WTC11 (cell line): Measurements from ENCODE around the gene IFNA6. TPM values are rescaled to one million over a fixed set of nuclear protein-coding genes. Genes with fewer than 3 reads are reported as not detected.

ENCODE experiments used
- ATAC-seq: fragments of 200-7000 bp; cut with Tn5 transposase; 2 replicates; pipeline ENCODE4 v1.10.0; 2021; ENCODE audit warnings: mild to moderate bottlenecking, moderate library complexity
- CTCF ChIA-PET: fragments of 300-600 bp; sonication (Branson Sonifier 250); formaldehyde crosslinking; loops from one replicate; lab custom pipeline; 2021; ENCODE audit warnings: antibody characterized with exemption; lab: Charles Lee
- POLR2A ChIA-PET: fragments of 350-600 bp; sonication (Branson Sonifier 250); formaldehyde crosslinking; loops from one replicate; lab custom pipeline; 2021; ENCODE audit warnings: antibody characterized with exemption; lab: Charles Lee
- DNase-seq: peaks from one replicate; pipeline ENCODE4 v3.0.0; 2021; ENCODE audit warnings: low spot score
- H3K27ac Mint-ChIP-seq: 2 replicates; pipeline ENCODE4 v1.8.0; 2021; ENCODE audit warnings: mixed read lengths
- H3K27me3 Mint-ChIP-seq: 2 replicates; pipeline ENCODE4 v1.8.0; 2021; ENCODE audit warnings: low read depth, mild to moderate bottlenecking, moderate library complexity, mixed read lengths
- H3K36me3 Mint-ChIP-seq: 2 replicates; pipeline ENCODE4 v1.8.0; 2021; ENCODE audit warnings: mixed read lengths
- H3K4me1 Mint-ChIP-seq: 2 replicates; pipeline ENCODE4 v1.8.0; 2022; ENCODE audit warnings: mixed read lengths
- H3K4me3 Mint-ChIP-seq: 2 replicates; pipeline ENCODE4 v1.8.0; 2021; ENCODE audit warnings: mild to moderate bottlenecking, moderate library complexity, mixed read lengths
- H3K9me3 Mint-ChIP-seq: 2 replicates; pipeline ENCODE4 v1.8.0; 2021; ENCODE audit warnings: mixed read lengths
- ATF1 ChIP-seq: sonication (generic); formaldehyde crosslinking; IDR thresholded peaks from 2 replicates; pipeline ENCODE4 v1.8.1; 2023; ENCODE audit warnings: mild to moderate bottlenecking, moderate library complexity, missing genetic modification reagents
- ELF4 ChIP-seq: sonication (generic); formaldehyde crosslinking; IDR thresholded peaks from 2 replicates; pipeline ENCODE4 v1.8.1; 2022; ENCODE audit warnings: low read depth, mild to moderate bottlenecking, moderate library complexity, missing genetic modification reagents
- FOXK1 ChIP-seq: sonication (generic); formaldehyde crosslinking; IDR thresholded peaks from 2 replicates; pipeline ENCODE4 v1.8.0; 2022; ENCODE audit warnings: mild to moderate bottlenecking, moderate library complexity, missing genetic modification reagents
- JUN ChIP-seq: sonication (generic); formaldehyde crosslinking; IDR thresholded peaks from 2 replicates; pipeline ENCODE4 v1.8.0; 2023; ENCODE audit warnings: mild to moderate bottlenecking, missing genetic modification reagents
- OVOL2 ChIP-seq: fragments of 250-450 bp; sonication (Bioruptor Pico); IDR thresholded peaks from 2 replicates; pipeline ENCODE4 v1.9.0; 2021; ENCODE audit warnings: mild to moderate bottlenecking, borderline replicate concordance
- ZNF138 ChIP-seq: sonication (generic); formaldehyde crosslinking; conservative IDR thresholded peaks from 2 replicates; pipeline ENCODE4 v1.8.1; 2022; ENCODE audit warnings: mild to moderate bottlenecking, moderate library complexity, missing genetic modification reagents
- ZNF317 ChIP-seq: sonication (generic); formaldehyde crosslinking; IDR thresholded peaks from 2 replicates; pipeline ENCODE4 v1.8.1; 2023; ENCODE audit warnings: low read depth, mild to moderate bottlenecking, moderate library complexity, missing genetic modification reagents, borderline replicate concordance
- ZNF423 ChIP-seq: fragments of 250-450 bp; sonication (Bioruptor Pico); IDR thresholded peaks from 2 replicates; pipeline ENCODE4 v2.1.2; 2022; ENCODE audit warnings: mild to moderate bottlenecking, moderate library complexity
- total RNA-seq: library from RNA; stranded (reverse); gene quantifications from 3 replicates; pipeline ENCODE4 v1.2.3, GENCODE V29; 2021
- TF ChIP-seq, protein P1 (sequence below): sonication (generic); formaldehyde crosslinking; IDR thresholded peaks from 2 replicates; pipeline ENCODE4 v1.8.1; 2022; ENCODE audit warnings: low read depth, mild to moderate bottlenecking, moderate library complexity, missing genetic modification reagents, borderline replicate concordance
- TF ChIP-seq, protein P2 (sequence below): fragments of 200-600 bp; IDR thresholded peaks from 2 replicates; pipeline ENCODE4 v1.8.0; 2022; ENCODE audit warnings: antibody characterized with exemption
- TF ChIP-seq, protein P3 (sequence below): sonication (generic); formaldehyde crosslinking; IDR thresholded peaks from 2 replicates; pipeline ENCODE4 v1.8.0; 2022; ENCODE audit warnings: mild to moderate bottlenecking, missing genetic modification reagents
- TF ChIP-seq, protein P4 (sequence below): sonication (generic); formaldehyde crosslinking; IDR thresholded peaks from 2 replicates; pipeline ENCODE4 v1.8.0; 2022; ENCODE audit warnings: mild to moderate bottlenecking, missing genetic modification reagents
- TF ChIP-seq, protein P5 (sequence below): sonication (generic); formaldehyde crosslinking; conservative IDR thresholded peaks from 2 replicates; pipeline ENCODE4 v1.8.1; 2023; ENCODE audit warnings: mild to moderate bottlenecking, low read depth, missing genetic modification reagents, moderate library complexity
- TF ChIP-seq, protein P6 (sequence below): fragments of 250-450 bp; sonication (Bioruptor Pico); IDR thresholded peaks from 2 replicates; pipeline ENCODE4 v1.9.0; 2021; ENCODE audit warnings: mild to moderate bottlenecking
- TF ChIP-seq, protein P7 (sequence below): fragments of 250-450 bp; sonication (Bioruptor Pico); IDR thresholded peaks from 2 replicates; pipeline ENCODE4 v1.9.0; 2021; ENCODE audit warnings: mild to moderate bottlenecking, borderline replicate concordance

IFNA6 gene
- total RNA-seq, 1 experiment from 2014 or later, result not detected

DNA sequence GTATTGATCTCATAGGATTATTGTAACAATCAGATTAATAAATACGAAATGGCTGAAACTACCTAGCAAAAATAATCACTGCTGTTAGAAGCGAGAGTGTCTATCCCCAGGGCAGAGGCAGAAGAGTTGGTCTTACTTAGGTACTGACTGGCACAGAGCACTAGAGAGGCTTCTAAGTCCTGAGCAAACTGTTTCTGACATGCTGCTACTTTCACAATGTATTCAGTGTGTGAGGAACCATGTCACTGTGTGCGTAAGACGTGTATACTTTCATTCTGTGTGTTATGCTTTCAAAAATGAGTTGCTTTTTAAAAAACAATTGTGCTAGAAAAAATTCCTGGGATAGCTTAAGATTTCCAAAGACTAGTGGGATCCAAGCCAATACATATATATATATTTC, 10.0 kb downstream of the IFNA6 start (continued):
- TF ChIP-seq, protein P1, sequence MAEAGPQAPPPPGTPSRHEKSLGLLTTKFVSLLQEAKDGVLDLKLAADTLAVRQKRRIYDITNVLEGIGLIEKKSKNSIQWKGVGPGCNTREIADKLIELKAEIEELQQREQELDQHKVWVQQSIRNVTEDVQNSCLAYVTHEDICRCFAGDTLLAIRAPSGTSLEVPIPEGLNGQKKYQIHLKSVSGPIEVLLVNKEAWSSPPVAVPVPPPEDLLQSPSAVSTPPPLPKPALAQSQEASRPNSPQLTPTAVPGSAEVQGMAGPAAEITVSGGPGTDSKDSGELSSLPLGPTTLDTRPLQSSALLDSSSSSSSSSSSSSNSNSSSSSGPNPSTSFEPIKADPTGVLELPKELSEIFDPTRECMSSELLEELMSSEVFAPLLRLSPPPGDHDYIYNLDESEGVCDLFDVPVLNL, result no peak

DNA sequence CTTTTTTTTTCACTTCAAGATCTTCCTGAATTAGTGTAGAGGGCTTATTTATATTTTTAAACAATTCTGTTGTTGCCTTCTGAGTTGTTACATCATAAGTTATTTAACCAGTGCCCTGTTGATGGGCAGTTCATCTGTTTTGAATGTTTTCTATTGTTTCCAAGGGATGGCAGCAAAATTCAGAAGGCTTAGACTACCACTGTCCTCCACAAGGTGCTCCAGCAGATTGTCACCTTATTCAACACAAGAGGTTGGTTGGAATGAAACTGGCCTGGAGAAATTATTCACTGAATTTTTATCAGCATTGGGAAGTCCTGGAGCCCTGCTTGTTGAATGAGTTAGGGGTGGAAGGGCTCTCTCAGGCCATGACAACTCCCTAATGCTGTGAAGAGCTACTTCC, 14.2 kb downstream of the IFNA6 start:
- Mint-ChIP-seq H3K27me3 (peaks cover 22% of the 10 kb centered on the region), H3K4me1 (peaks cover 35% of the 10 kb centered on the region), H3K27ac (no peak overlapping the region), H3K9me3 (no peaks in the 10 kb centered on the region), H3K4me3 (peak overlapping the region; percentile 93; the same call in 1 of the 2 replicates), H3K36me3 (peaks cover 16% of the 10 kb centered on the region)
- no peak for TF ChIP-seq ZNF138
- TF ChIP-seq ZNF423 (CRISPR knock-in tag), result no peak
- TF ChIP-seq ELF4 (CRISPR knock-in tag), result no peak
- TF ChIP-seq OVOL2, result no peak
- TF ChIP-seq, protein P2, sequence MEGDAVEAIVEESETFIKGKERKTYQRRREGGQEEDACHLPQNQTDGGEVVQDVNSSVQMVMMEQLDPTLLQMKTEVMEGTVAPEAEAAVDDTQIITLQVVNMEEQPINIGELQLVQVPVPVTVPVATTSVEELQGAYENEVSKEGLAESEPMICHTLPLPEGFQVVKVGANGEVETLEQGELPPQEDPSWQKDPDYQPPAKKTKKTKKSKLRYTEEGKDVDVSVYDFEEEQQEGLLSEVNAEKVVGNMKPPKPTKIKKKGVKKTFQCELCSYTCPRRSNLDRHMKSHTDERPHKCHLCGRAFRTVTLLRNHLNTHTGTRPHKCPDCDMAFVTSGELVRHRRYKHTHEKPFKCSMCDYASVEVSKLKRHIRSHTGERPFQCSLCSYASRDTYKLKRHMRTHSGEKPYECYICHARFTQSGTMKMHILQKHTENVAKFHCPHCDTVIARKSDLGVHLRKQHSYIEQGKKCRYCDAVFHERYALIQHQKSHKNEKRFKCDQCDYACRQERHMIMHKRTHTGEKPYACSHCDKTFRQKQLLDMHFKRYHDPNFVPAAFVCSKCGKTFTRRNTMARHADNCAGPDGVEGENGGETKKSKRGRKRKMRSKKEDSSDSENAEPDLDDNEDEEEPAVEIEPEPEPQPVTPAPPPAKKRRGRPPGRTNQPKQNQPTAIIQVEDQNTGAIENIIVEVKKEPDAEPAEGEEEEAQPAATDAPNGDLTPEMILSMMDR, result no peak
- CTCF ChIA-PET, result interaction anchor here (1.1 to 1.4 kb wide), 3 partner anchors 10 to 98 kb away, joined by 3 read pairs; no protein-coding TSS in a partner anchor
- ATAC-seq (no peak), DNase-seq (no peak)
- POLR2A ChIA-PET, result no interaction called here

DNA sequence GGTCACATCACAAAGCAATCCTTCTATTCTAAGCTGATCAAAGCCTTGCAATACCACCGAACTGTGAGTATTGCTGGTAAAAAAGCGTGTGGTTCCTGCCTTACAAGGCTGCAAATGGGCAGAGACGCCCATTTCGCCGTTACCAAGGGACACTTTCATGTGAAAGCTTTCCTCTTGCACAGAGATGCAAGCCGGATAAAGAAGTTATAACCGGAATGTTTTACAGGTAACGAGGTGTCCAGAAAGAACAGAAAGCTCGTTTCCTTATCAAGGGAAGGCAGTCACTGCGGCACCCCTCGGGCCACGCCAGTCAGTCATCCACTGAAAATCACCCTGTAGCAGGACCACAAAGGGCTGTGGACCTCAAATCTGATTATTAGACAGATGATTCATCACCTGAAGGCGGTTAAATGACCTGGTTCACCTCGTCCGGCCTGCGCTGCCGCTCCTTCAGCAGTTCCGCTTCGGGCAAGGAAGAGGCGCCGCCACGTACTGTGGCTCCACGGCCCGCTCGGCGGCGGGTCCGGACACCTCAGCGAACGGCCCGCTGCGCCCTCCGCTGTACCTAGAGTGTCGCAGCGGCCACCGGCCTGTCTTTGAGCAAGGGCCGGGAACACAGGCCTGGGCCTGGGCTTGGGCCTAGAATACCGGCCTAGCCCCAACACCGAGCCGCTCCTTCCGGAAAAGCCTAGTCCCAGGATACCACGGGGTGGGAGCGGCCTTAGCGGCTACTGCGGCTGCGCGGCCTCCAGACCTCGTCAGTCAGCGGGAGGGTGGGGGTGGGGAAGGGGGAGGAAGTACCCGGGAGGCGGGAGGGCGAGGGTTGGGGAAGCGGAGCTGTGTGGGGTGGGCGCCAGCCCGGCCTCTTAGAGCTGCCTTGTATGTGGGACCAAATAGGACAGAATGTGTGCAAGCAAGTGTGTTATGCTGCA, 15.7 kb downstream of the IFNA6 start, which contains the start of gene KLHL9:
Gene KLHL9 (minus strand): TSS at position 704 of the 932 bp plus-strand sequence. CDS start 545 bp downstream, at position 159.
- no peaks in the 10 kb centered on the region for H3K9me3 Mint-ChIP-seq
- peak; percentile 94 for ATAC-seq
- peak within 1 kb of the TSS; percentile 93 for H3K4me3 Mint-ChIP-seq
- peak within 1 kb of the TSS; percentile 88 for H3K27ac Mint-ChIP-seq
- peaks cover 18% of the 10 kb centered on the region for H3K27me3 Mint-ChIP-seq
- POLR2A ChIA-PET, result no interaction called here
- peaks cover 16% of the 10 kb centered on the region for H3K36me3 Mint-ChIP-seq
- peak; percentile 91 for DNase-seq
- CTCF ChIA-PET, result interaction anchor here (0.6 to 1.8 kb wide), 13 partner anchors 9 to 152 kb away, joined by 3 to 17 read pairs (median 5); no protein-coding TSS in a partner anchor
- H3K4me1 Mint-ChIP-seq, result peaks cover 37% of the 10 kb centered on the region
- TF ChIP-seq, protein P3, sequence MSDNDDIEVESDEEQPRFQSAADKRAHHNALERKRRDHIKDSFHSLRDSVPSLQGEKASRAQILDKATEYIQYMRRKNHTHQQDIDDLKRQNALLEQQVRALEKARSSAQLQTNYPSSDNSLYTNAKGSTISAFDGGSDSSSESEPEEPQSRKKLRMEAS (CRISPR knock-in tag), result peak; percentile 51; the same call in 1 of the 2 replicates
- TF ChIP-seq FOXK1 (CRISPR knock-in tag), result peak; percentile 53; the same call in 1 of the 2 replicates
- TF ChIP-seq ZNF423 (CRISPR knock-in tag), result no peak
- TF ChIP-seq JUN, result 0 out of 2 replicates have a peak, but pooled peaks have one; percentile 72
- TF ChIP-seq, protein P4, sequence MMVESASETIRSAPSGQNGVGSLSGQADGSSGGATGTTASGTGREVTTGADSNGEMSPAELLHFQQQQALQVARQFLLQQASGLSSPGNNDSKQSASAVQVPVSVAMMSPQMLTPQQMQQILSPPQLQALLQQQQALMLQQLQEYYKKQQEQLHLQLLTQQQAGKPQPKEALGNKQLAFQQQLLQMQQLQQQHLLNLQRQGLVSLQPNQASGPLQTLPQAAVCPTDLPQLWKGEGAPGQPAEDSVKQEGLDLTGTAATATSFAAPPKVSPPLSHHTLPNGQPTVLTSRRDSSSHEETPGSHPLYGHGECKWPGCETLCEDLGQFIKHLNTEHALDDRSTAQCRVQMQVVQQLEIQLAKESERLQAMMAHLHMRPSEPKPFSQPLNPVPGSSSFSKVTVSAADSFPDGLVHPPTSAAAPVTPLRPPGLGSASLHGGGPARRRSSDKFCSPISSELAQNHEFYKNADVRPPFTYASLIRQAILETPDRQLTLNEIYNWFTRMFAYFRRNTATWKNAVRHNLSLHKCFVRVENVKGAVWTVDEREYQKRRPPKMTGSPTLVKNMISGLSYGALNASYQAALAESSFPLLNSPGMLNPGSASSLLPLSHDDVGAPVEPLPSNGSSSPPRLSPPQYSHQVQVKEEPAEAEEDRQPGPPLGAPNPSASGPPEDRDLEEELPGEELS (CRISPR knock-in tag), result no peak
- TF ChIP-seq ZNF317 (CRISPR knock-in tag), result no peak
- TF ChIP-seq, protein P5, sequence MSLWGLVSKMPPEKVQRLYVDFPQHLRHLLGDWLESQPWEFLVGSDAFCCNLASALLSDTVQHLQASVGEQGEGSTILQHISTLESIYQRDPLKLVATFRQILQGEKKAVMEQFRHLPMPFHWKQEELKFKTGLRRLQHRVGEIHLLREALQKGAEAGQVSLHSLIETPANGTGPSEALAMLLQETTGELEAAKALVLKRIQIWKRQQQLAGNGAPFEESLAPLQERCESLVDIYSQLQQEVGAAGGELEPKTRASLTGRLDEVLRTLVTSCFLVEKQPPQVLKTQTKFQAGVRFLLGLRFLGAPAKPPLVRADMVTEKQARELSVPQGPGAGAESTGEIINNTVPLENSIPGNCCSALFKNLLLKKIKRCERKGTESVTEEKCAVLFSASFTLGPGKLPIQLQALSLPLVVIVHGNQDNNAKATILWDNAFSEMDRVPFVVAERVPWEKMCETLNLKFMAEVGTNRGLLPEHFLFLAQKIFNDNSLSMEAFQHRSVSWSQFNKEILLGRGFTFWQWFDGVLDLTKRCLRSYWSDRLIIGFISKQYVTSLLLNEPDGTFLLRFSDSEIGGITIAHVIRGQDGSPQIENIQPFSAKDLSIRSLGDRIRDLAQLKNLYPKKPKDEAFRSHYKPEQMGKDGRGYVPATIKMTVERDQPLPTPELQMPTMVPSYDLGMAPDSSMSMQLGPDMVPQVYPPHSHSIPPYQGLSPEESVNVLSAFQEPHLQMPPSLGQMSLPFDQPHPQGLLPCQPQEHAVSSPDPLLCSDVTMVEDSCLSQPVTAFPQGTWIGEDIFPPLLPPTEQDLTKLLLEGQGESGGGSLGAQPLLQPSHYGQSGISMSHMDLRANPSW (CRISPR knock-in tag), result no peak
- TF ChIP-seq ATF1 (CRISPR knock-in tag), result no peak
- TF ChIP-seq, protein P6, sequence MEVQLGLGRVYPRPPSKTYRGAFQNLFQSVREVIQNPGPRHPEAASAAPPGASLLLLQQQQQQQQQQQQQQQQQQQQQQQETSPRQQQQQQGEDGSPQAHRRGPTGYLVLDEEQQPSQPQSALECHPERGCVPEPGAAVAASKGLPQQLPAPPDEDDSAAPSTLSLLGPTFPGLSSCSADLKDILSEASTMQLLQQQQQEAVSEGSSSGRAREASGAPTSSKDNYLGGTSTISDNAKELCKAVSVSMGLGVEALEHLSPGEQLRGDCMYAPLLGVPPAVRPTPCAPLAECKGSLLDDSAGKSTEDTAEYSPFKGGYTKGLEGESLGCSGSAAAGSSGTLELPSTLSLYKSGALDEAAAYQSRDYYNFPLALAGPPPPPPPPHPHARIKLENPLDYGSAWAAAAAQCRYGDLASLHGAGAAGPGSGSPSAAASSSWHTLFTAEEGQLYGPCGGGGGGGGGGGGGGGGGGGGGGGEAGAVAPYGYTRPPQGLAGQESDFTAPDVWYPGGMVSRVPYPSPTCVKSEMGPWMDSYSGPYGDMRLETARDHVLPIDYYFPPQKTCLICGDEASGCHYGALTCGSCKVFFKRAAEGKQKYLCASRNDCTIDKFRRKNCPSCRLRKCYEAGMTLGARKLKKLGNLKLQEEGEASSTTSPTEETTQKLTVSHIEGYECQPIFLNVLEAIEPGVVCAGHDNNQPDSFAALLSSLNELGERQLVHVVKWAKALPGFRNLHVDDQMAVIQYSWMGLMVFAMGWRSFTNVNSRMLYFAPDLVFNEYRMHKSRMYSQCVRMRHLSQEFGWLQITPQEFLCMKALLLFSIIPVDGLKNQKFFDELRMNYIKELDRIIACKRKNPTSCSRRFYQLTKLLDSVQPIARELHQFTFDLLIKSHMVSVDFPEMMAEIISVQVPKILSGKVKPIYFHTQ (CRISPR knock-in tag), result no peak
- TF ChIP-seq, protein P7, sequence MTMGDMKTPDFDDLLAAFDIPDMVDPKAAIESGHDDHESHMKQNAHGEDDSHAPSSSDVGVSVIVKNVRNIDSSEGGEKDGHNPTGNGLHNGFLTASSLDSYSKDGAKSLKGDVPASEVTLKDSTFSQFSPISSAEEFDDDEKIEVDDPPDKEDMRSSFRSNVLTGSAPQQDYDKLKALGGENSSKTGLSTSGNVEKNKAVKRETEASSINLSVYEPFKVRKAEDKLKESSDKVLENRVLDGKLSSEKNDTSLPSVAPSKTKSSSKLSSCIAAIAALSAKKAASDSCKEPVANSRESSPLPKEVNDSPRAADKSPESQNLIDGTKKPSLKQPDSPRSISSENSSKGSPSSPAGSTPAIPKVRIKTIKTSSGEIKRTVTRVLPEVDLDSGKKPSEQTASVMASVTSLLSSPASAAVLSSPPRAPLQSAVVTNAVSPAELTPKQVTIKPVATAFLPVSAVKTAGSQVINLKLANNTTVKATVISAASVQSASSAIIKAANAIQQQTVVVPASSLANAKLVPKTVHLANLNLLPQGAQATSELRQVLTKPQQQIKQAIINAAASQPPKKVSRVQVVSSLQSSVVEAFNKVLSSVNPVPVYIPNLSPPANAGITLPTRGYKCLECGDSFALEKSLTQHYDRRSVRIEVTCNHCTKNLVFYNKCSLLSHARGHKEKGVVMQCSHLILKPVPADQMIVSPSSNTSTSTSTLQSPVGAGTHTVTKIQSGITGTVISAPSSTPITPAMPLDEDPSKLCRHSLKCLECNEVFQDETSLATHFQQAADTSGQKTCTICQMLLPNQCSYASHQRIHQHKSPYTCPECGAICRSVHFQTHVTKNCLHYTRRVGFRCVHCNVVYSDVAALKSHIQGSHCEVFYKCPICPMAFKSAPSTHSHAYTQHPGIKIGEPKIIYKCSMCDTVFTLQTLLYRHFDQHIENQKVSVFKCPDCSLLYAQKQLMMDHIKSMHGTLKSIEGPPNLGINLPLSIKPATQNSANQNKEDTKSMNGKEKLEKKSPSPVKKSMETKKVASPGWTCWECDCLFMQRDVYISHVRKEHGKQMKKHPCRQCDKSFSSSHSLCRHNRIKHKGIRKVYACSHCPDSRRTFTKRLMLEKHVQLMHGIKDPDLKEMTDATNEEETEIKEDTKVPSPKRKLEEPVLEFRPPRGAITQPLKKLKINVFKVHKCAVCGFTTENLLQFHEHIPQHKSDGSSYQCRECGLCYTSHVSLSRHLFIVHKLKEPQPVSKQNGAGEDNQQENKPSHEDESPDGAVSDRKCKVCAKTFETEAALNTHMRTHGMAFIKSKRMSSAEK (CRISPR knock-in tag), result no peak
